Measurements from ENCODE around the gene MFSD1.
A peak's percentile ranks its signal among the peaks of the same experiment; 100 is the strongest.

MFSD1 gene, protein sequence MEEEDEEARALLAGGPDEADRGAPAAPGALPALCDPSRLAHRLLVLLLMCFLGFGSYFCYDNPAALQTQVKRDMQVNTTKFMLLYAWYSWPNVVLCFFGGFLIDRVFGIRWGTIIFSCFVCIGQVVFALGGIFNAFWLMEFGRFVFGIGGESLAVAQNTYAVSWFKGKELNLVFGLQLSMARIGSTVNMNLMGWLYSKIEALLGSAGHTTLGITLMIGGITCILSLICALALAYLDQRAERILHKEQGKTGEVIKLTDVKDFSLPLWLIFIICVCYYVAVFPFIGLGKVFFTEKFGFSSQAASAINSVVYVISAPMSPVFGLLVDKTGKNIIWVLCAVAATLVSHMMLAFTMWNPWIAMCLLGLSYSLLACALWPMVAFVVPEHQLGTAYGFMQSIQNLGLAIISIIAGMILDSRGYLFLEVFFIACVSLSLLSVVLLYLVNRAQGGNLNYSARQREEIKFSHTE

DNA sequence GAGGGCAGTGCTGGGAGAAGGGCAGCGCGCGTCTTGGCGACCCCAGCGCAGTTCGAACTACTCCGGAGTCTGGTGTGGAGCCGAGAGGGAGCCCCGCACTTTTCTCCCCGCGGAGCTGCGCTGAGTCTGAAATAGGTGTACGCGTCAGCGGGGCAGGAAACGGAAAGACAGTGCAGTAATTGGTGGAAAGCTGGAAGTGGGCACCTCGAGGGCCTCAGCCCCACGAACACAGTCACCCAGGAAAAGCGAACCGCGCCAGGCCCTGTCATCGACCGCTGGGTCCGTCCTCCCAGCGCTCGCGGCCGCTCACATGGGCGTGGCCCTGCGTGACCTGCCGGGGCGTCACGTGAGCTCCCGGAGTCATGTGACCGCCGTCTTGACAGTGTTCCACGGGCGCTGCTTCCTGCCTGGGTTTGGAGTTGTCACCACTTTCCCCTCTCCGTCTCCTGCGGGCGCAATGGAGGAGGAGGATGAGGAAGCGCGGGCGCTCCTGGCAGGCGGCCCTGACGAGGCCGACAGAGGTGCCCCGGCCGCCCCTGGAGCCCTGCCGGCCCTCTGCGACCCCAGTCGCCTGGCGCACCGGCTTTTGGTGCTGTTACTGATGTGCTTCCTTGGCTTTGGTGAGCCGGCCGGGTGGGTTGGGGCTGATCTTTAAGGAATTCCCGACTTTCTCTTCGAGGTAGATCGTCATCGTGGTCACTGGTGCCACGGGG, at the start of gene MFSD1:
Gene MFSD1, plus strand, starts transcription at position 359 of the 713 bp plus-strand sequence. Its CDS starts 99 bp downstream, at position 458.
- peak; percentile 98 for DNase-seq

DNA sequence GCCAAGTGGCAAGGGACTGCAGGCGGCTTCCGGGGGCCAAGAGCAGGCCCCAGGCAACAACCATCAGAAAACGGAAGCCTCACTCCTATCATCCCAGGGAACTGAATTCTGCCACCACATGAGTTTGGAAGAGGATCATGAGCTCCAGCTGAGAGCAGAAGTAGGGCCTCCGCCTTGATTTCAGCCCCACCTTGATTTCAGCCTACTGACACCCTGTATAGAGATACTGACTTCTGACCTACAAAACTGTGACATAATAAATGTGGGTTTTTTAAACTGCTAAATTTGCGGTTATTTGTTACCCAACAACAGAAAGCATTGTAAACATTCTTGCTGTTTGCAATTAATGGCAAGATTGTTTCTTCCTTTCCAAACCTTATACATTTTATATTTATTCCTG, 48.0 kb upstream of the MFSD1 start:
- no peak for DNase-seq

DNA sequence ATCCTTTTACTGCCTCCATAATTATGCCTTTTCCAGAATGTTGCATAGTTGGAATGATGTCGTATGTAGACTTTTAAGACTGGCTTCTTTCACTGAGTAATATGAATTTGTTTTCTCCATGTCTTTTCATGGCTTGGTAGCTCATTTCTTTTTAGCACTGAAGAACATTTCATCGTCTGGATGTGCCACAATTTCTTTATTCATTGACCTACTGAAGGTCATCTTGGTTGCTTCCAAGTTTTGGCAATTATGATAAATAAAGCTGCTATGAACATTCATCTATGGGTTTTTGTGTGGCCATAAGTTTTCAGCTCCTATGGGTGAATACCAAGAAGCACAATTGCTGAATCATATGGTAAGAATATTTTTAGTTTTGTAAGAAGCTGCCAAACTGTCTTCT, 46.4 kb upstream of the MFSD1 start:
- DNase-seq: no peak

DNA sequence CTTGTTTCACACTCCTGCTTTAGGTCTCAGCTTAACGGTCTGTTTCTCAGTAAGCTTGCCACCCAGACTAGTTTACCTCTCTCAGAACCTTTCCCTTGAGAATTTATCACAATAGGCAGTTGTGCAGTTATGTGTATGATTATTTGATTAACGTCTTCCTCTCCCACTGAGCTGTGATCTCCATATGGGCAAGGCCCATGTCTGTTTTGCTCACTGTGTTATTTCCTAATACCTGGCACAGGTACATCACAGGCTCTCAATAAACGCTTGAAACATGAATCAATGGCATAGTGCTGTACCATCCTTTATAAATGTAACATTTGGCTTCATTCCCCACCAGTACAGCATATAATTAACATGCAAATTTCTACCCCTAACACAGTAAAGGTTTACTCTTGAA, 40.5 kb upstream of the MFSD1 start:
- no peak for DNase-seq

DNA sequence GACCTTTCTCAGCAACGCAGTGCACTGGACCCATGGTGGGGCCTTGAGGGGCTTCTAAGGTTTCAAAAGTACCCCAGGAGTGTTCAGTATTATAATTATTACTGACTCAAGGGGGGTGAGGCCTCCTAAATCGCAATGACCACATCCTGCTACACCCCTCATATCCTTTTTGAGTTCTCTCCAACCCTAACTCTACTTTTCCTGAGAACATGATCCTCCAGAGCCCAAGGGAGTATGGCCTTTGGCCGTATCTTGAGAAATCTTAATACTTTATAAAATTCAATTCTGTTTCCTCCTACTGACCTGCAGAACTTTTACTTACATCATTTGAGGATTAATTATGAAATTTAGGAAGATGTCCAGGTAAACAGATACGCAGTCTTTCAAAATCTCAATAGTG, 39.2 kb upstream of the MFSD1 start:
- DNase-seq: no peak

DNA sequence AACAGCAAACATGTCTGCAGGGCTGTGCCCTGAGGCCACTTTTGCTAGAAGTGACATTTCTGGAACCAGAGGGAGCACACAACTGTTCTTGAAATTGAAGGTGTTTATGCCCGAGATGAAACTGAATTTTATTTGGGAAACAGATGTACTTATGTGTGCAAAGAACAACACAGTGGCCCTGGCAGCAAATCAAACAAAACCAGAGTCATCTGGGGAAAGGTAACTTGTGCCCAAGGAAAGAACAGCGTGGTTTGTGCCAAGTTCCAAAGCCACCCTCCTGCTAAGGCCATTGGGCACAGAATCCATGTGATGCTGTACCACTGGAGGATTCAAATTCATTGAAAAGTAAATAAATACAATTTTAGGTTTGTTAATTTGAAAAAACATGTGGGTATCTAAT, 38.4 kb upstream of the MFSD1 start:
- DNase-seq: no peak

DNA sequence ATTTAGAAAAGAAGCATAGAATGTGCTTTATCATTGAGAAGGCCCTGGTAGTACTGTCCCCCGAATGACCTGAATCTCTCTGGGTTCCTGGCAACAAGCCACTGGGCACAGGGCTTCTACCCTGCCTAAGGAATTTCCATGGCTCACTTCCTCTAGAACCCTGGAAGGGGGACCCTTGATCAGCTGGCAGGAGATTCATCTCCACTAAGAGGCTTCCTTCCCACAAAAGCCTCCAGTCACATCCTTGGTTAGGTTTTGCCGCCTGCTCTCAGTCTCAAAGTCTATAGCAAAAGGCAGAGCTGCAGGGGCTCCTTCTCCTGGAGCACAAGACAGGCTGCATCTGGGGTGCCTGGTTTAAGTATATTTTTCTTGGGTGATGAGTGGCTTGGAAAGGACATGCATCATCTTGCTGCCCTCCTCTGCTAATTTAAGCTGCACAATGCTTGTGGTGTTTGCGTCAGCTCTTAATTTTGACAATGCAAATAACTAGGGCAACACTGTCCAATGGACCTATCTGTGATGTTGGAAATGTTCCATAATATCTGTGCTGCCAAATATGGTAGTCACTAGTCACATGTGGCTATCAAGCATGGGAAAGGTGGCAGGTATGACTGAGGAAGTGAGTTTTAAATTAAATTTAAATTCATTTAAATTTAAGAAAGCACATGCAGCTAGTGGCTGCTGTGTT, 36.2 kb upstream of the MFSD1 start:
- no peak for DNase-seq

DNA sequence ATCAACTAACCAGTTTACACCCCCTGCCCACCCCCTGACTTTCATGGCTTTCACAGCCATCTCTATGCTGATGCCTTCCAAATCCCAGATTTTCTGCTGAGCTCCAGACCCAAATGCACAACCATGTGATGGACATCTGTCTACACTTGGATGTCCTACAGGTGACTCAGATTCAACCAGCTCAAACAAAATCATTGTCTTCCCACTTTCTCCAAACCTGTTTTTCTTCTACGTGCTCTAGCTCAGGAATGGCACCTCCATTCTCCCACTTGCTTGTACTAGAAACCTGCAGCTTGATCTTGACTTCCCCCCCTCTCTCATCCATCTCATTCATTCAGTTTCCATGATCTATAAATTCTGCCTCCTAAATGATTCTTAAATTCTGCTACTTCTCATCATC, 35.5 kb upstream of the MFSD1 start:
- no peak for DNase-seq

DNA sequence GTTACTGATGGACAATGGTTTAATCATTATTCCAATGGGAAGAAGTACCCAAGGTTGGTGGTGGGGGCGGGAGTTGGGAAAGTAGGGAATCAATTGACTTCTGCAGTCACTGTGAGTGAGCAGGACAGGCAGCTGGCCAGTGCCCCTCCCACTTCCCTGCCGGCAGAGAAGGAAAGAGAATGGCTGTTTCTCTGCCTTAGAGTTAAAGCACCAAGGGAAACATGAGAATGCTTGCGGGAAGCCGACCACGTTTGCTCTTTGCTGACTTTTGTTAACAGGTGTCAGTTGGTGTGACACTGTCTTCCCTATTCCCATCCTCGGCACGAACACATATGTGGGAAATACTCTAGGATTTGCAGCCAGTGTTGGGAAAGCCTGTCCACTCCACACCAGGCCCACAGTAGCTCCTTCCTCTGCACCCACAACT, 33.5 kb upstream of the MFSD1 start:
- no peak for DNase-seq

DNA sequence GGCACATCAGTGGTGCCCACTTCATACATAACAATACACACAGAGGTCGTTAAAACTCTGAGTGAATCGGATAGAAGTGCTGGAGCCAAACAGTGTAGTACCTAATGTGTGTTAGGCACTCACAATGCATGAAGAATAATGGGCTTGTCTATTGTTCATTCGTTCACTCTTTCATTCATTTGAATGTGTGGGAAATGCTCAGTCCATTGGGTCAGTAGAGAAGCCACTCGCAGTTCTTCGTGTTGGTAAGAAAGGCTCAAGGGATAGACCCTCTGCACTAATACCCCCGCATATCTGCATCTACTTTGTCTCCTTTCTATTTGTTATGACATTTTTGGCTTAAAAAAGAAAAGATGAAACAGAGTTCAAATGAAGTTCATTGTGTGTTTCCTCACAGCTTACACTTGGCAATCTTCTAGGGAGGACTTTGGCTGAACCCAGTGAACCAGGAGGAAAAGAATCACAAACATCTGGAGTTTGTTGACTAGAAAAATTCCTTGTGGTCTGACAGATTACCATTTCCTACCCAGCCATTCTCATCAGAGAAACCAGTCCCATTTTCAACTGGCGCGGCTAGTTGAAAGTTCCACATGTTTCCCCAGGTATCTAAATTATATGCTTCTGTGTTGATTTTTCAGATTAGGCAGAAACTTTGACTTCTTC, 32.8 kb upstream of the MFSD1 start:
- no peak for DNase-seq

DNA sequence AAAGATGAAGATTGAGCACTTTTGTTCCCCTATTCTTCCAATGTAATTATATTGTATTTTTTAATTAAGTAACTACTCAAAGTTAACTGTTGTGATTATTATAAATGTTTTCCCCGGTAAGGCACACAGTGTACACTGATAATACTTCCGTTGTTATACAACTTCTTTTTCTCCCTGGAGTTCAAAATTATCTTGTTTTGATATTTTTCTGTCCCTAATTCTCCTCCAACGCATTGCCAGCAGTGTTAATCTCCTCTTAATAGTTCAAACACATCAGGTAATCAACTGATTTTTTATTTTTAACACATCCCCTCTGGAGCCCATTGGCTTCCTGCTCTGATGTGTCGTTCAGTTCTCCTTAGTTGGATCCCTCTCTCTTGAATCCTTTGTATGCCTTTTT, 32.3 kb upstream of the MFSD1 start:
- no peak for DNase-seq

DNA sequence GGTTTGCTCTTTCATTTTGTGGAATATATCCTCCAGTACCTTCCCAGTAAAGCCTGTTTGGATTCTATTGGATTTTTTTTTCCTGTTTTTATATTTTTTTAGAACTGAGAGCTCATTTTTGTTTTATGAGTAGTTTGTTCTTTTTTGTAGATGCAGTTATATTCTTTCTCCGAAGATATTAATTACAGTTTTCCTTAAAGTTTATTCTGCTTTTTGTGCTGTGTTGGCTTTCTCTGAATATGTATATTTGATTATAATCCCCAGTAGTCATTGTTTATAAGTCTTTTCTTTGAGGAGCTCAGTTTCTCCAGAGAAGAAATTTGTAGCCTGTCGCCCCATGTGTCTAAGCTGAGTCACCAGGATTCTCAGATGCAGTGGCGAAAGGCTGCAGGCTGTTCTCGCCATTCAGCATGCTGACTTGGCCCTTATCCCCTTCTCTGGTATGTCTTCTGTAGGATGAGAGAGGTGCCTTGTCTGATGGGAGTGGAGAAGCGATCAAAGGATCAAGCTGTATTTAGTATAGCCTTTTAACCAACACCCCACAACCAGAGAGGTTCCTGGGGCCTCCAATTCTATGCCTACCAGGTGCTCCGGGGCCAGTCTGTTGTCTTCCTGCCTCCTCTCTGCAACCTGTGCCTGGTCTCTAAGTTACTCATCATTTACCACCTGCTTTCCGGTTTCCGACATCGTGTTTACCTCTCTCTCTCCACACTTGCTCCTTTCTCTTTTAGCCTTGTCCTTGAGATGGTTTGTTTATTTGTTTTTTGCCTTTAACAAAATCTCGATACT, 31.7 kb upstream of the MFSD1 start:
- no peak for DNase-seq

DNA sequence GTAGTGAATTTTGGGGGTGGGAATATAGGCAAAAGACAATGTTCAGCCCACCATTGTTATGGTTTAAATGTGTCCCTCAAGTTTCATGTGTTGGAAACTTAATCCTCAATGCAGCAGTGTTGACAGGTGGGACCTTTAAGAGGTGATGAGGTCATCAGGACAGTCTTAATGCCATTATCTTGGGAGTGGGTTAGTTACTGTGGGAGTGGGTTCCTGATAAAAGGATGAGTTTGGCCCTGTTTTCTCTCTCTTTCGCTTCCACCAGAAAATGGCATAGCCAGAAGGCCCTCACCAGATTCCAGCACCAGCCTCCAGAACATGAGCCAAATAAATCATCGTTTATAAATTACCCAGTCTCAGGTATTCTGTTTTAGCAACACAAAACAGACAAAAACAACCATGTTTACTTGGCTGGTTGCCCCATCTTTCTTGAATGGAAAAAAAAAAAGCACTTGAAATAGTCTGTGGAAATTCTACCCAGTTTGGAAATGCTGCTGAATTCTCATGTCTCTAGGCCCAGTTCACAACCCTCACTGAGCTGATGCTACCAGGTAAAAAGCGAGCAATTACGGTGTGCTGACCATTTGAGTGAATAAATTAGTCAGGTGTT, 31.0 kb upstream of the MFSD1 start:
- no peak for DNase-seq

DNA sequence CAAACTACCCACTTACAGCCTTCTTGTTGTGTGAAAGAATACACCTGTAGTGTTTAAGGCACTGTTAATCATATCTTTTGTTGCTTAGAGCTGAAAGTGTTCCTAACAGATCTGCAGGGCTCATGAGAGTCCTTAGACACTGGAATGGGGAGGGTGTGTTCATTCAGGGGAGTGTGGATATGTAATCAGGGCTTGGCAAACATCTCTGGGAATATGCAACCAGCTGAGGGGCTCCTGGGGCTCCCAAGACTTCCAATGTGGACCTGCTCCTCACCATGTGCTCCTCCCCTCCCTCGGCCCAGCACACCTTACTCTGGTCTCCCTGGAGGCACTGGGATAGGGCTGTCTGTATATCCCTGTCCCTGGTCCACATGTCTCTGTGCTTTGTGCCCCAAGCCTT, 30.3 kb upstream of the MFSD1 start:
- DNase-seq: no peak

DNA sequence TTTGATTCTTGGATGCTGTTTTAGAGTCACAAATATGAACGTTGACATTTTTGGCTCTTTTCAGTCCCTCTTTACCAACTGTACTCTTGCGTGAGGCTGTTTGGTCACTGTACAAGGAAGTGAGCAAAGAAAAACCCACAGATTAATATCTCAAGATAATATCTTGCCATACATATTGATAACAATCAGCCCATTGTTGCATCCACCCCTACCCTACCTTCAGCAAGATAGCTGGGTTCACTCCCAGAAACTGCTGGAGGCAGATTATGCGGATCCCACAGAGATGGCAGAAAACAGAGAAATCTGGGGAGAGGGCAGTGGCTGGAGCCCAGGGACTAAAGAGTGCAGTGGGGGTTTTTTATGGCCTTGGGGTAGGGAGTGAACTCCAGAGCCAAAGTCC, 29.9 kb upstream of the MFSD1 start:
- no peak for DNase-seq

DNA sequence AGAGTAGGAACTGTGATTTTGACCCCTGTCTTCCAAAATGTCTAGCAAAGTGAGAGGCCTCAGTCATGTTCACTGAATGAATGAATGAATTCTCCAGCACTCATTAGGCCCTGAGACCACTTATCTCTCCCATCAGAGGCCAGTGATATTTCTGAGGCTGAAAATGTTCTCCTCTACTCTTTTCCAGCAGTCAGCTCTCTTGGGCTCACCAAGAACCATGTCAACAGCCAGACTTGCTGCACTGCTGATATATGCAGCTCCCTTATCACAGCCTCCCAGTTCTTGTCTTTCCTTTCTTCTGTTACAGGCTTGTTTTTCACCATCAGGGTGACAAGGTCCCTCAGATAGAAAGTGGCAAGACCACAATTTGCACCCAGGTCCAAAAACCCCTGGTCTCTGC, 28.7 kb upstream of the MFSD1 start:
- no peak for DNase-seq

DNA sequence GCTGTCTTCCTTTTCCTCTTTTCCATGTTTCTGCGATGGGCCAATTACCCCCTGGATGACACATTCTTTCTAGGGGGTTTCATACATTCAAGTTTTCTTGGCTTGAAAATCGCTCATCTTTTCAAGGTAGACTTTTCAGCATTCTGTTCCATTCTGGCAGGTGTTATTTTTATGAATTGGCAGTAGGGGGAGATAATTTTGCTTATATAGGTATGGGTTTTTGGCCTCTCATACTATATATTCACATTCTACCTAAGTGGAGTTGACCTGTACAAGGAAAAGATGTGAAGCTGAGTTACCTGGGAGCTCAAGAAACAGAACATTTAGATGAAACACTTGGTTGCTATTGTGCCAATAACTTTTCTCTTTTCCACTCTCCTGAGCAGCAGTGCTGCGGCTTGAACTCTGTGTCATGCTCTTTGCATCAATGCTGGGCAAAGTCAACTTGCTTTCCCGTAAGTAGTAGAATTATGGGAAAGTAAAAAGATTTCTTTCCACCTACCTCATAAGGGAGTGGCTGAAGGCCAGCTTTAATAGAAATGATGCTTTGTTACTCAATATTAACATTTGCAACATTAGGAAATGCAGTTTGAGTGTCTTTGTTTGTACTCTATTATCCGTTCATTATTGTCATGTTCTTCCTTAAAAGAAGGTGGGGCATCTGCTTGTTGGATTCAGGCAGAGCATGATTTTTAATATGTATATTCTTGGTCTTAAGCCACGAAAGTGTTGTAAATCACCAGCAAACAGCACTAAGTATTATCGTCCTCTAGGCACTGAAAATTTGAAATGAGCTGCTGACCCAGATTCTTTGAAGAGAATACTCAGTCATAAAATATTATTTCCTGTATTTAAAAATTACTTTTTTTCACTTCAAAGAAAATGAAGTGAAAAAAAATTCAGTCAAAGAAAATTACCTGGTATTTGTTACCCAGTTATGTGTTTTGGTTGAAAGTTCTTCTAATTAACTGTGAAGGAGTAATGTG, 27.7 kb upstream of the MFSD1 start:
- peak; percentile 52 for DNase-seq

DNA sequence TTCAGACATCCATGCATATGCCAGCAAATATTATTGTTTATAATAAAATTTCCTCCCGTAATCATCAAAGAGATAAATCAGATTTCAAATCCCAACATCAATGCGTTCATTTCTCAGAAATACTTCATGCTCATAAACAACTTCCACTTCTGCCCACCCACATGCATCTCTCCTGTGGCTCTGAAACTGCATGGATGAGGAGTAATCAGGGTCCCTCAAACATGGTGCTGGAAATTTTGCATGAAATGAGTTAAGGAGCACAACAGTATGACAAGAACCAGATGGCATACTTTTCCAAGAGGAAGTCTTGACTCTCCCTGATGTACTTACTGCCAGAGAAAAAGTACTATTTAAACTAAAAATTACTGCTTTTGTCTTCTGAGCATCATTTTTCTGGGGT, 26.9 kb upstream of the MFSD1 start:
- peak; percentile 44 for DNase-seq

DNA sequence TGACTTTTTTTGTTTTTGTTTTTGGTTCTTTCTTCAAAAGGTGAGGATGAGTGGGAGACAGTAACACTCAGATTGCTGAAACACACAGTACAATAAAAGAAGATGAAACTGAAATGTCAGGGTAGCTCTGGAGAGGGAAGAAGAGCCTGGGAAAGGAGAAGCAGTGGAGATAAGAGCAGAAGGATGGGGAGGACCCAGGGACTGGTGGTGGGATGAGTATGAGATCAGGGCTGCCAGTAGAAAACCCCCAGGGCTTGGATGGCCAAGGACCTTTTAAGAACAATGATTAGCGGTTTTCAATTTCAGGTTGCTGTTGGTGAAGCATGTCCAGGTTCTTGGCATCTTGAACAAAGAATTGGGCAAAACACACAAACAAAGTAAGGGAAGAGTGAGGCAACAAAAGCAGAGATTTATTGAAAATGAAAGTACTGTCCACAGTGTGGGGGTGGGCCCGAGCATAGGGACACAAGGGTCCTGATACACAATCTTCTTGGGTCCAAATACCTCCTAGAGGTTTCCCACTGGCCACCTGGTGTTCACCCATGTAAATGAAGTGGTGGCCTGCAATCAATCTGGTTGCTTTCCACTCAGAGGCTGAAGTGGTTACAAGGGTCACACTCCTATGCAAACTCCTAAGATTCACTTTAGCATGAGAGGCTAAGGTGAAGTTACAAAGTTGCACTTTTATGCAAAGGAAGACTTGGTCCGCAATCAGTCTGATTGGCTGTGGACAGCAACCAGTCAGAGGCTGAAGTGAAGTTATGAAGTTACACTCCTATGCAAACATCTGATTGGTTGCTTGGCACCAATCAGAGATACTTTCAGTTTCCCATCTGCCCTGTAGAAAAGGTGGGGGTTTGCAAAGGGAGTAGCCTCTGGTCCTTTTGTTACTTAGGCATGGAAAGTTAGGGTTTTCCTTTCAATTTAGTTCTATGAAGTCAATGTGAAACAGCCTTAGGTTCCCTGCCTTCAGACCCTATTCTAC, 26.1 kb upstream of the MFSD1 start:
- DNase-seq: peak; percentile 65

All from suppressor macrophage treated with lipopolysaccharide for 4 hours (primary cell).